Hepatocyte (in vitro differentiated cells): ENCODE measurements around the gene TLR9. TPM values are rescaled to one million over a fixed set of nuclear protein-coding genes. Genes with fewer than 3 reads are reported as not detected.

Experiments
- DNase-seq: peaks from one replicate; pipeline ENCODE4 v3.0.0-alpha.2; 2016; ENCODE audit warnings: low spot score
- H2AFZ ChIP-seq: fragments of 200-600 bp; sonication (generic); 2 replicates; pipeline ENCODE4 v1.6.0; 2016; ENCODE audit warnings: antibody characterized with exemption, mild to moderate bottlenecking
- H3K27ac ChIP-seq: fragments of 200-600 bp; sonication (generic); 2 replicates; pipeline ENCODE4 v1.5.1; 2016; ENCODE audit warnings: mild to moderate bottlenecking
- H3K27me3 ChIP-seq: fragments of 200-600 bp; sonication (generic); 2 replicates; pipeline ENCODE4 v1.6.1; 2016
- H3K36me3 ChIP-seq: fragments of 200-600 bp; sonication (generic); replicated peaks from 2 replicates; pipeline ENCODE4 v1.5.1; 2016; ENCODE audit warnings: low read depth; ENCODE audit not compliant: insufficient read depth
- H3K4me1 ChIP-seq: fragments of 200-600 bp; sonication (generic); 2 replicates; pipeline ENCODE4 v1.5.1; 2016; ENCODE audit warnings: mild to moderate bottlenecking, moderate library complexity; ENCODE audit not compliant: insufficient read depth
- H3K4me2 ChIP-seq: fragments of 200-600 bp; sonication (generic); 2 replicates; pipeline ENCODE4 v1.6.0; 2016
- H3K4me3 ChIP-seq: fragments of 200-600 bp; sonication (generic); 2 replicates; pipeline ENCODE4 v1.5.1; 2016; ENCODE audit warnings: mild to moderate bottlenecking
- H3K79me2 ChIP-seq: fragments of 200-600 bp; sonication (generic); 2 replicates; pipeline ENCODE4 v1.6.0; 2017; ENCODE audit warnings: mild to moderate bottlenecking
- H3K9me2 ChIP-seq: fragments of 200-600 bp; sonication (generic); replicated peaks from 2 replicates; pipeline ENCODE4 v1.6.0; 2017; ENCODE audit warnings: mild to moderate bottlenecking; ENCODE audit not compliant: insufficient read depth
- H3K9me3 ChIP-seq: fragments of 200-600 bp; sonication (generic); 2 replicates; pipeline ENCODE4 v1.5.1; 2016; ENCODE audit warnings: low read depth, mild to moderate bottlenecking
- H4K20me1 ChIP-seq: fragments of 200-600 bp; sonication (generic); 2 replicates; pipeline ENCODE4 v1.6.0; 2016; ENCODE audit warnings: mild to moderate bottlenecking; ENCODE audit not compliant: insufficient read depth, poor library complexity, severe bottlenecking
- EZH2 ChIP-seq: fragments of 200-600 bp; sonication (generic); IDR thresholded peaks from 2 replicates; pipeline ENCODE4 v1.6.1; 2016; ENCODE audit warnings: antibody characterized with exemption, mild to moderate bottlenecking, borderline replicate concordance
- EZH2phosphoT487 ChIP-seq: fragments of 200-600 bp; sonication (generic); IDR thresholded peaks from one replicate; pipeline ENCODE4 v1.6.1; 2018; ENCODE audit warnings: antibody characterized with exemption, mild to moderate bottlenecking, low read depth, moderate library complexity; ENCODE audit not compliant: unreplicated experiment, severe bottlenecking
- WGBS: methylation state at CpG from one replicate; pipeline ENCODE4 v1.1.6; 2016; ENCODE audit warnings: low lambda C conversion rate; ENCODE audit errors: missing lambda C conversion rate; 5-methylcytosine and 5-hydroxymethylcytosine counted together
- polyA plus RNA-seq: library from polyadenylated mRNA; unstranded; fragments of >200 nt; fragmentation: Nextera tagmentation; extraction: Ambion mirVana; gene quantifications from 2 replicates; pipeline ENCODE4 v1.2.1, GENCODE V29; 2016
- total RNA-seq: library from RNA; depleted of rRNA; stranded (reverse); fragments of >200 nt; gene quantifications from 2 replicates; pipeline ENCODE4 v1.2.3, GENCODE V29; 2014
- TF ChIP-seq, protein P1 (sequence below): fragments of 200-600 bp; sonication (generic); IDR thresholded peaks from 2 replicates; pipeline ENCODE4 v1.5.1; 2016; ENCODE audit warnings: antibody characterized with exemption, mild to moderate bottlenecking; ENCODE audit not compliant: poor library complexity

TLR9 gene
- total and polyA plus RNA-seq, 2 experiments from 2014 or later, result not detected

DNA sequence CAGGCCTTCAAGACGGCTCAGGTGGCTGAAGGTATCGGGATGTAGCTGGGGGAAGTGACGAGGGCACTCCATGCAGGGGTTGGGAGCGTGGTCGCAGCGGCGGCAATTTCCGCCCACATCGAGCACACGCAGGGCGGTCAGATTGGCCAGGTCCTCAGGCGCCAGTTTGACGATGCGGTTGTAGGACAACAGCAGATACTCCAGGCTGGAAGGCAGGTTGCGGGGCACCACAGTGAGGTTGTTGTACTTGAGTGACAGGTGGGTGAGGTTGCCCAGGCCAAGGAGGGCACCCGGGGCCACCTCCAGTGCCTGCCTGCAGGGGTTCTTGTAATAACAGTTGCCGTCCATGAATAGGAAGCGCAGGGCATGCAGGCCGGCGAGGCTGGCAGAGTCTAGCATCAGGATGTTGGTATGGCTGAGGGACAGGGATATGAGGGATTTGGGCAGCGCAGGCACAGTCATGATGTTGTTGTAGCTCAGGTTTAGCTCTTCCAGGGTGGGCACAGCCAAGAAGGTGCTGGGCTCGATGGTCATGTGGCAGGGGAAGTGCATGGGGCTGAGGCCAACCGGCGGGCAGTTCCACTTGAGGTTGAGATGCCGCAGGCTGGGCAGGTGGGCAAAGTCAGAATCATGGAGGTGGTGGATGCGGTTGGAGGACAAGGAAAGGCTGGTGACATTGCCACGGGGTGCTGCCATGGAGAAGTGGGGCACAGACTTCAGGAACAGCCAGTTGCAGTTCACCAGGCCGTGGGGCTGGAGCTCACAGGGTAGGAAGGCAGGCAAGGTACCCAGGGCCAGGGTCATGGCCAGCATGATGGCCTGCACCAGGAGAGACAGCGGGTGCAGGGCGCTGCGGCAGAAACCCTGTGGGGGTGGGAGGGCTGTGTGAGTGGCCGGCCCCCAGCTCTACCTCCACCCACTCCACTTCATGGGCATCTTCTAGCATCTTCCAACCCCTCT lies 1.7 kb downstream of the TLR9 start:
- no peak for DNase-seq
- peaks cover 10% of the 10 kb centered on the region for H3K4me1 ChIP-seq
- 96% methylated on average over 32 of the region's 32 CpGs for WGBS
- H3K27me3 ChIP-seq, result no peaks in the 10 kb centered on the region
- H3K36me3 ChIP-seq, result no peaks in the 10 kb centered on the region
- no peaks in the 10 kb centered on the region for H3K9me3 ChIP-seq
- no peak for TF ChIP-seq EZH2
- no peak for TF ChIP-seq EZH2phosphoT487
- TF ChIP-seq, protein P1, sequence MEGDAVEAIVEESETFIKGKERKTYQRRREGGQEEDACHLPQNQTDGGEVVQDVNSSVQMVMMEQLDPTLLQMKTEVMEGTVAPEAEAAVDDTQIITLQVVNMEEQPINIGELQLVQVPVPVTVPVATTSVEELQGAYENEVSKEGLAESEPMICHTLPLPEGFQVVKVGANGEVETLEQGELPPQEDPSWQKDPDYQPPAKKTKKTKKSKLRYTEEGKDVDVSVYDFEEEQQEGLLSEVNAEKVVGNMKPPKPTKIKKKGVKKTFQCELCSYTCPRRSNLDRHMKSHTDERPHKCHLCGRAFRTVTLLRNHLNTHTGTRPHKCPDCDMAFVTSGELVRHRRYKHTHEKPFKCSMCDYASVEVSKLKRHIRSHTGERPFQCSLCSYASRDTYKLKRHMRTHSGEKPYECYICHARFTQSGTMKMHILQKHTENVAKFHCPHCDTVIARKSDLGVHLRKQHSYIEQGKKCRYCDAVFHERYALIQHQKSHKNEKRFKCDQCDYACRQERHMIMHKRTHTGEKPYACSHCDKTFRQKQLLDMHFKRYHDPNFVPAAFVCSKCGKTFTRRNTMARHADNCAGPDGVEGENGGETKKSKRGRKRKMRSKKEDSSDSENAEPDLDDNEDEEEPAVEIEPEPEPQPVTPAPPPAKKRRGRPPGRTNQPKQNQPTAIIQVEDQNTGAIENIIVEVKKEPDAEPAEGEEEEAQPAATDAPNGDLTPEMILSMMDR, result no peak
- no peak overlapping the region for H2AFZ ChIP-seq
- no peak overlapping the region for H3K4me2 ChIP-seq
- no peaks in the 10 kb centered on the region for H4K20me1 ChIP-seq
- H3K4me3 ChIP-seq, result no peak overlapping the region
- H3K9me2 ChIP-seq, result no peaks in the 10 kb centered on the region
- H3K79me2 ChIP-seq, result no peaks in the 10 kb centered on the region
- H3K27ac ChIP-seq, result no peak overlapping the region

- Histone ChIP-seq H3K4me3 (no peak overlapping the region), H3K79me2 (no peaks in the 10 kb centered on the region), H2AFZ (no peak overlapping the region), H3K36me3 (no peaks in the 10 kb centered on the region), H3K27ac (no peak overlapping the region), H4K20me1 (no peaks in the 10 kb centered on the region), H3K27me3 (no peaks in the 10 kb centered on the region), H3K9me3 (no peaks in the 10 kb centered on the region), H3K4me1 (peaks cover 11% of the 10 kb centered on the region), H3K9me2 (no peaks in the 10 kb centered on the region), H3K4me2 (no peak overlapping the region)
- no peak for DNase-seq
- WGBS, result 96% methylated on average over 41 of the region's 41 CpGs
- TF ChIP-seq EZH2phosphoT487, result no peak
- TF ChIP-seq, protein P1, result no peak
- no peak for TF ChIP-seq EZH2
Measured at GRCh38 chr3:52222319-52223221, 2.9 kb downstream of the TLR9 start.

- Histone ChIP-seq H3K4me3 (no peak overlapping the region), H3K4me1 (peaks cover 14% of the 10 kb centered on the region), H3K27me3 (no peaks in the 10 kb centered on the region), H3K9me3 (no peaks in the 10 kb centered on the region), H3K4me2 (no peak overlapping the region), H3K79me2 (no peaks in the 10 kb centered on the region), H3K36me3 (no peaks in the 10 kb centered on the region), H4K20me1 (no peaks in the 10 kb centered on the region), H3K9me2 (no peaks in the 10 kb centered on the region), H2AFZ (no peak overlapping the region), H3K27ac (no peak overlapping the region)
- no peak for DNase-seq
- TF ChIP-seq EZH2phosphoT487 (no peak), EZH2 (no peak)
- TF ChIP-seq, protein P1, result no peak
- WGBS, result 95% methylated on average over 34 of the region's 34 CpGs
Measured at GRCh38 chr3:52221563-52222318, 3.7 kb downstream of the TLR9 start.
